OCI-LY3 (cell line): Measurements from ENCODE around the gene KCTD5.

Source experiments
- H2AFZ ChIP-seq: fragments of 200-600, 300-600 bp; shearing (Covaris generic); 2 replicates; pipeline ENCODE4 v1.6.0; 2014; ENCODE audit warnings: antibody characterized with exemption, low read depth, low read length
- H3K27ac ChIP-seq: fragments of 200-600, 300-600 bp; sonication (generic); 2 replicates; pipeline ENCODE4 v1.5.1; 2014; ENCODE audit warnings: mild to moderate bottlenecking, low read length, moderate library complexity, mixed read lengths
- H3K27me3 ChIP-seq: fragments of 200-600, 300-600 bp; sonication (generic); 2 replicates; pipeline ENCODE4 v1.6.1; 2014; ENCODE audit warnings: low read depth, low read length, mixed read lengths
- H3K36me3 ChIP-seq: fragments of 200-600, 300-600 bp; sonication (generic); replicated peaks from 2 replicates; pipeline ENCODE3; 2014; ENCODE audit warnings: low read depth, low read length, mixed read lengths
- H3K4me1 ChIP-seq: fragments of 300-600, 200-600 bp; sonication (generic); 2 replicates; pipeline ENCODE4 v1.6.1; 2014; ENCODE audit warnings: low read length, mixed read lengths
- H3K4me2 ChIP-seq: fragments of 200-600, 300-600 bp; sonication (generic); 2 replicates; pipeline ENCODE4 v1.6.1; 2014; ENCODE audit warnings: low read length, mixed read lengths
- H3K4me3 ChIP-seq: fragments of 300-600, 200-600 bp; sonication (generic); 2 replicates; pipeline ENCODE4 v1.5.1; 2014; ENCODE audit warnings: antibody characterized with exemption, mild to moderate bottlenecking, low read length, moderate library complexity
- H3K79me2 ChIP-seq: fragments of 300-600, 200-600 bp; shearing (Covaris generic); 2 replicates; pipeline ENCODE4 v1.6.1; 2014; ENCODE audit warnings: mild to moderate bottlenecking, low read length, mixed read lengths
- H3K9ac ChIP-seq: fragments of 300-600, 200-600 bp; shearing (Covaris generic); 2 replicates; pipeline ENCODE4 v1.6.0; 2014; ENCODE audit warnings: mild to moderate bottlenecking, low read length, moderate library complexity
- H3K9me3 ChIP-seq: fragments of 200-600, 300-600 bp; shearing (Covaris generic); 2 replicates; pipeline ENCODE4 v1.6.1; 2014; ENCODE audit warnings: low read length, mixed read lengths; ENCODE audit not compliant: insufficient read depth
- H4K20me1 ChIP-seq: fragments of 200-600, 300-600 bp; sonication (generic); 2 replicates; pipeline ENCODE4 v1.6.1; 2016; ENCODE audit warnings: low read length, mixed read lengths; ENCODE audit not compliant: insufficient read depth
- EZH2phosphoT487 ChIP-seq: fragments of 200-600 bp; shearing (Covaris generic); IDR thresholded peaks from 2 replicates; pipeline ENCODE4 v1.6.1; 2018; ENCODE audit warnings: antibody characterized with exemption, mixed run types, low read depth
- TF ChIP-seq, protein P1 (sequence below): fragments of 200-600, 300-600 bp; sonication (generic); IDR thresholded peaks from 2 replicates; pipeline ENCODE4 v1.5.1; 2014; ENCODE audit warnings: antibody characterized with exemption, low read length, low read depth

KCTD5 gene

DNA sequence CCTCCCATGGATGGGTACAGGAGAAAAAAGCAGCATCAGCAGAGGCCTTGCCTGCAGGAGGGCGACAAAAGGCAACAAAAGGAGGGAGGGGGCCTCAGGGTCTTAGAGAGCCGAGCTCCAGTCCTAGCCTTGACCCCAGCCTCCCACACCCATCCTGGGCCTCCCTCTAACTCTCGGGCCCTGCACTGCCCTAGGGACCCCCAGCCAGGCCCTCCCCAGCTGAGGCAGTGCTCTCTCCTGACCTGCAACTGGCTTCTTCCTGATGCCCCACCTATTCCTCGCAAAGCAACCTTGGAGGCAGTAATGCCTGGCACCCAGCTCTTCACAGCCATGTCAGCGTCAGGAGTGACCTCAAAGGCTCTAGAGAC lies 54.9 kb downstream of the KCTD5 start:
- no peaks in the 10 kb centered on the region for H3K4me1 ChIP-seq

DNA sequence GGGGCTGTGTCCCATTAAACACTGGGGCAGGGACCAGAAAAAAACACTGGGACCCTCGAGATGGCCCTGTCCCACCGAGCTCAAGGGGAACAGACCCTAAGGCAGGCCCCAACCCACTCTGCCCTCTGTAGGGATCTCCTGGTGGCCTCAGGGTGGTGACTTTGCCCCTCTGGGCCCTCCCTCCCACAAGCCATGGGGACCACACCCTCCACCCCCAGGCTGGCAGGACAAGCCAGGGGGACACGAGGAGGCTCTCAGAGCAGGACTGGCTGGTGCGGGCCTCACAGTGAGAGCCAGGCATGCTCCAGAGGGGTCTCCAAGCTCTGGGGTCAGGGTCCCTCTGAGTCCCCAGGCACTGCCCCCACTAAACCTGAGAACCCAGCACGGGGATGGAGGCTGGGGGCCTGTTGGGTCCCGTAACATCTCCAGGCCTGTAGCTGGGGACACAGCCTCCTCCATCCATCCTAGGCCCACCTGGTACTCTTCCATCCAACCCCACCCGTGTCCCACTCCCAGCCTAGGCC lies 55.6 kb downstream of the KCTD5 start:
- H3K27me3 ChIP-seq = no peaks in the 10 kb centered on the region
- no peak overlapping the region for H3K4me3 ChIP-seq

More for the DNA sequence above, 54.9 kb downstream of the KCTD5 start:
- Histone ChIP-seq H3K36me3 (no peaks in the 10 kb centered on the region), H3K27ac (no peak overlapping the region), H4K20me1 (no peaks in the 10 kb centered on the region), H3K4me2 (no peak overlapping the region), H3K9me3 (no peaks in the 10 kb centered on the region), H3K9ac (no peak overlapping the region), H3K79me2 (no peaks in the 10 kb centered on the region), H3K4me3 (no peak overlapping the region), H3K27me3 (no peaks in the 10 kb centered on the region), H2AFZ (no peak overlapping the region)
- TF ChIP-seq, protein P1, sequence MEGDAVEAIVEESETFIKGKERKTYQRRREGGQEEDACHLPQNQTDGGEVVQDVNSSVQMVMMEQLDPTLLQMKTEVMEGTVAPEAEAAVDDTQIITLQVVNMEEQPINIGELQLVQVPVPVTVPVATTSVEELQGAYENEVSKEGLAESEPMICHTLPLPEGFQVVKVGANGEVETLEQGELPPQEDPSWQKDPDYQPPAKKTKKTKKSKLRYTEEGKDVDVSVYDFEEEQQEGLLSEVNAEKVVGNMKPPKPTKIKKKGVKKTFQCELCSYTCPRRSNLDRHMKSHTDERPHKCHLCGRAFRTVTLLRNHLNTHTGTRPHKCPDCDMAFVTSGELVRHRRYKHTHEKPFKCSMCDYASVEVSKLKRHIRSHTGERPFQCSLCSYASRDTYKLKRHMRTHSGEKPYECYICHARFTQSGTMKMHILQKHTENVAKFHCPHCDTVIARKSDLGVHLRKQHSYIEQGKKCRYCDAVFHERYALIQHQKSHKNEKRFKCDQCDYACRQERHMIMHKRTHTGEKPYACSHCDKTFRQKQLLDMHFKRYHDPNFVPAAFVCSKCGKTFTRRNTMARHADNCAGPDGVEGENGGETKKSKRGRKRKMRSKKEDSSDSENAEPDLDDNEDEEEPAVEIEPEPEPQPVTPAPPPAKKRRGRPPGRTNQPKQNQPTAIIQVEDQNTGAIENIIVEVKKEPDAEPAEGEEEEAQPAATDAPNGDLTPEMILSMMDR = no peak
- TF ChIP-seq EZH2phosphoT487 = no peak

DNA sequence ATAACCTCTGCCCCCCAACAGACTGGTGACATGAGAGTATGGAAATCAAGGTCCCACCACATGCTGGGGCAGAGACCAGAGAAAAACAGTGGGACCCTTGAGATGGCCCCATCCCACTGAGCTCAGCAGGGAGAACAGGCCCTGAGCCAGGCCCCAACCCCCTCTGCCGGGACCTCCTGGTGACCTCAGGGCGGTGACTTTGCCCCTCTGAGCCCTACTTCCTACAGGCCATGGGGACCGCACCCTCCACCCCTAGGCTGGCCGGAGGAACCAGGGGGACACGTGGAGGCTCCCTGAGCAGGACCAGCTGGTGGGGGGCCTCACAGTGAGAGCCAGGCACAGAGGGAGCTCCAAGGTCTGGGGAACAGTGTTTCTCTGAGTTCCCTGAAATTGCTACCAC lies 56.3 kb downstream of the KCTD5 start:
- Histone ChIP-seq H4K20me1 (no peaks in the 10 kb centered on the region), H3K36me3 (no peaks in the 10 kb centered on the region), H3K4me1 (no peaks in the 10 kb centered on the region), H3K4me2 (no peak overlapping the region), H3K79me2 (no peaks in the 10 kb centered on the region), H3K27ac (no peak overlapping the region), H3K4me3 (no peak overlapping the region), H3K9ac (no peak overlapping the region), H3K9me3 (no peaks in the 10 kb centered on the region), H3K27me3 (no peaks in the 10 kb centered on the region), H2AFZ (no peak overlapping the region)
- TF ChIP-seq EZH2phosphoT487 = no peak
- TF ChIP-seq, protein P1 = no peak

More for the DNA sequence above, 55.6 kb downstream of the KCTD5 start:
- H3K79me2 ChIP-seq = no peaks in the 10 kb centered on the region
- no peak overlapping the region for H3K4me2 ChIP-seq
- no peaks in the 10 kb centered on the region for H4K20me1 ChIP-seq
- H3K4me1 ChIP-seq = no peaks in the 10 kb centered on the region
- no peaks in the 10 kb centered on the region for H3K36me3 ChIP-seq
- no peak overlapping the region for H2AFZ ChIP-seq
- no peaks in the 10 kb centered on the region for H3K9me3 ChIP-seq
- H3K27ac ChIP-seq = no peak overlapping the region
- no peak overlapping the region for H3K9ac ChIP-seq
- TF ChIP-seq EZH2phosphoT487 = no peak
- TF ChIP-seq, protein P1 = no peak

DNA sequence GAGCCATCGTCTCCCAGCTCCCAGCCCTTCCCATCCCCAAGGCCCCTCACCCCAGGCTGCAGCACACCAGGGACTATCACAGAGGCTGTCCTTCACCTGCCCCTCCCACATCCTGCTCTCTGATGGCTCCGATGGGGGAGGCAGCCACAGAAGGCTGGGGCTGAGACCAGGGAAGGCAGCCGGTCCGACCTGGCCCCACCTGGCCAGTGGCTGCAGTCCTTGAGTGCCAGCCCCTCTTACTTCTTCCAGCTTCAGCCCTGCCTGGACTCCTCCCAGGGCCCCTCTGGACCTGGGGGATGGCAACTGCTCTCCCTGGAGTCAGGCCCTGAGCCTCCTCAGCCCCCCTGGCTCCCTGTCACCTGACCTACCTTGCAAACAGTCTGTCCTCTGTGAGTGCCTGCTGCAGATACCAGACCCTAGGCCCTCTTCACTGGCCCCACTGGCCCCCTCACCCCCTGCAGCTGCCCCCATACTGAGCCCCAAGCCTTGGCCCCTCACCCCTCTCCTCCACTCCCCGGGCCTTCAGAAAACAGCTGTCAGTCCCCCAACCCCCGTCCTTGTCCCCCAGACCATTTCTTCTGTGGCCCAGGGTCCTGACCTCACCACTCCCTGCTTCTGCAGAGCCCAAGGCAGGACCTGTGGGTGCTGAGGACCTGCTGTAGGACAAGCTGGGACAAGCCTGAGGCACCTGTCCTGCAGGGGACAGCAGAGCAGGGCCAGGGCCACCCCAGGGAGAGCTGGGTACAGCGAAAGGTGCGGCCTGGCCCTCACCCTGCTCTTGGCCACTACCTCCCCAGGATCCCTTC lies 57.5 kb downstream of the KCTD5 start:
- no peaks in the 10 kb centered on the region for H3K4me1 ChIP-seq
- no peak overlapping the region for H3K27ac ChIP-seq
- no peaks in the 10 kb centered on the region for H3K9me3 ChIP-seq
- no peak overlapping the region for H3K4me2 ChIP-seq
- no peak overlapping the region for H3K4me3 ChIP-seq
- H2AFZ ChIP-seq = no peak overlapping the region
- H4K20me1 ChIP-seq = no peaks in the 10 kb centered on the region
- no peak for TF ChIP-seq EZH2phosphoT487
- TF ChIP-seq, protein P1 = no peak
- H3K36me3 ChIP-seq = no peaks in the 10 kb centered on the region
- H3K79me2 ChIP-seq = no peaks in the 10 kb centered on the region
- no peaks in the 10 kb centered on the region for H3K27me3 ChIP-seq
- H3K9ac ChIP-seq = no peak overlapping the region
